SU-DHL-6 (cell line): ENCODE results near the gene SEC14L1.

Experiments used
- H2AFZ ChIP-seq: fragments of 200-600 bp; sonication (generic); 2 replicates; pipeline ENCODE4 v1.6.1; 2014; ENCODE audit warnings: low read depth, mild to moderate bottlenecking, moderate library complexity, mixed read lengths, antibody characterized with exemption, low read length; ENCODE audit not compliant: severe bottlenecking
- H3F3A ChIP-seq: fragments of 200-600 bp; shearing (Covaris generic); 2 replicates; pipeline ENCODE4 v1.6.0; 2016; ENCODE audit warnings: antibody characterized with exemption, mild to moderate bottlenecking; ENCODE audit not compliant: insufficient read depth
- H3K27ac ChIP-seq: fragments of 200-600 bp; sonication (generic); 2 replicates; pipeline ENCODE4 v1.5.1; 2016; ENCODE audit warnings: low read depth, mild to moderate bottlenecking, low read length, moderate library complexity, mixed read lengths
- H3K27me3 ChIP-seq: fragments of 200-600 bp; sonication (generic), shearing (Covaris generic); 2 replicates; pipeline ENCODE4 v1.6.0; 2014; ENCODE audit warnings: mild to moderate bottlenecking, low read length
- H3K36me3 ChIP-seq: fragments of 200-600 bp; sonication (generic); 2 replicates; pipeline ENCODE4 v1.6.1; 2014; ENCODE audit warnings: mild to moderate bottlenecking, low read length, mixed read lengths
- H3K4me2 ChIP-seq: fragments of 300-600, 200-600 bp; shearing (Covaris generic), sonication (generic); 2 replicates; pipeline ENCODE4 v1.6.0; 2014; ENCODE audit warnings: low read length, low read depth, mild to moderate bottlenecking; ENCODE audit not compliant: poor library complexity, severe bottlenecking
- H3K4me3 ChIP-seq: fragments of 200-600 bp; sonication (generic); 2 replicates; pipeline ENCODE4 v1.5.1; 2014; ENCODE audit warnings: antibody characterized with exemption, low read length, mild to moderate bottlenecking, mixed read lengths; ENCODE audit not compliant: insufficient read depth, poor library complexity, severe bottlenecking
- H3K79me2 ChIP-seq: fragments of 200-600 bp; sonication (generic); 2 replicates; pipeline ENCODE4 v1.6.1; 2014; ENCODE audit warnings: mild to moderate bottlenecking, low read length, moderate library complexity; ENCODE audit not compliant: insufficient read depth
- H3K9ac ChIP-seq: fragments of 200-600 bp; sonication (generic); 2 replicates; pipeline ENCODE4 v1.7.0; 2014; ENCODE audit warnings: mild to moderate bottlenecking, low read length
- H3K9me2 ChIP-seq: fragments of 200-600 bp; sonication (generic); replicated peaks from 2 replicates; pipeline ENCODE4 v1.6.1; 2014; ENCODE audit warnings: low read length; ENCODE audit not compliant: insufficient read depth
- H3K9me3 ChIP-seq: fragments of 200-600 bp; sonication (generic); 2 replicates; pipeline ENCODE4 v1.6.1; 2014; ENCODE audit warnings: low read length, mixed read lengths; ENCODE audit not compliant: insufficient read depth
- H4K20me1 ChIP-seq: fragments of 200-600 bp; sonication (generic); 2 replicates; pipeline ENCODE4 v1.6.1; 2014; ENCODE audit warnings: low read depth, mild to moderate bottlenecking, antibody characterized with exemption, low read length, moderate library complexity, mixed read lengths
- CTCF ChIP-seq: fragments of 200-600 bp; sonication (generic); IDR thresholded peaks from one replicate; pipeline ENCODE4 v1.5.1; 2017; ENCODE audit warnings: antibody characterized with exemption, mild to moderate bottlenecking, low read length, moderate library complexity; ENCODE audit not compliant: insufficient read depth, poor library complexity, severe bottlenecking
- EZH2phosphoT487 ChIP-seq: fragments of 200-600 bp; sonication (generic), shearing (Covaris generic); conservative IDR thresholded peaks from 2 replicates; pipeline ENCODE4 v1.6.1; 2018; ENCODE audit warnings: mild to moderate bottlenecking, antibody characterized with exemption, low read length, moderate library complexity, mixed read lengths

Gene SEC14L1

GRCh38 chr17:77222356-77222755, 81.6 kb downstream of the SEC14L1 start:
- H3K27me3 ChIP-seq, result no peaks in the 10 kb centered on the region
- no peak overlapping the region for H2AFZ ChIP-seq
- H3K79me2 ChIP-seq, result no peaks in the 10 kb centered on the region
- peaks cover 6% of the 10 kb centered on the region; the same call in 1 of the 2 replicates for H3K9me3 ChIP-seq
- no peaks in the 10 kb centered on the region for H4K20me1 ChIP-seq
- H3F3A ChIP-seq, result no peaks in the 10 kb centered on the region
- no peak for TF ChIP-seq EZH2phosphoT487
- TF ChIP-seq CTCF, result no peak
- no peaks in the 10 kb centered on the region for H3K36me3 ChIP-seq
- no peak overlapping the region for H3K4me2 ChIP-seq
- H3K27ac ChIP-seq, result no peak overlapping the region
- no peak overlapping the region for H3K9ac ChIP-seq
- H3K4me3 ChIP-seq, result no peak overlapping the region
- H3K9me2 ChIP-seq, result no peaks in the 10 kb centered on the region

DNA sequence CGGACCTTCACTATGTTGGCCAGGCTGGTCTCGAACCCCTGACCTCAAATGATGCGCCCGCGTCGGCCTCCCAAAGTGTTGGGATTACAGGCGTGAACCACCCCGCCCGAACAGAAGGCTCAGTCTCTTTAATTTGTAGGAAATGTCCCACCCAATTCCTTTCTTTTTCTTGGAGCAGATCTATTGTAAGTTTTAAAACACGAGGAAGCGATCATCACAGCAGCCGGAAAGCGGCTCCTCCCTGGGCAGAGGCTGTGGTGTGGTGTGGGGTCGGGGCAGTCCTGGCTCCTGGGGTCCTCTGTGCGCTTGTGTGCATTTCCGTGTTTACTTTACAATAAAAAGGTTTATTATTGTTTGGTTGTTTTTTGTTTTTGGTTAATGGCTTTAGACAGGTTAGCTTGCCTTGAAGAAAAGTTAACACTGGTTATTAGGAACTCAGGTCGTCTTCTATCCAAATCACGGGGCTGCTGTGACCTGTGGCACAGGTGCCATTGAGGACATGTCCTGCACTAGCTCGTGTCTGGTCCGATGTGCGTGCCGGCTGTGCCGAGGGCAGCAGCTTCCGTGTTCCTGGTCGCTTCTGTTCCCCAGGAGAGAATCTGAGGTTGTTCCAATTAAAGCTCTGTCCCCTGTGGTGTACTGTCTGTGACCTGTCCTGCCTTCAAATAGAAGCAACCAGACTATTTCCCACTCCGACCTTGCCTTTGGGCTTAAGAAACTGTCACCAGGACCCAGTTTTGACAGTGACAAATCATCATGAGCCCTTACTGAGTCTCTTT, 83.1 kb downstream of the SEC14L1 start:
- no peaks in the 10 kb centered on the region for H3K9me2 ChIP-seq
- H3K36me3 ChIP-seq, result no peaks in the 10 kb centered on the region
- H3K4me3 ChIP-seq, result no peak overlapping the region
- H3F3A ChIP-seq, result no peaks in the 10 kb centered on the region
- no peak overlapping the region for H2AFZ ChIP-seq
- TF ChIP-seq EZH2phosphoT487 (no peak), CTCF (no peak)
- H3K9me3 ChIP-seq, result peaks cover 6% of the 10 kb centered on the region; the same call in 1 of the 2 replicates
- H4K20me1 ChIP-seq, result no peaks in the 10 kb centered on the region
- H3K79me2 ChIP-seq, result no peaks in the 10 kb centered on the region
- H3K27me3 ChIP-seq, result no peaks in the 10 kb centered on the region
- H3K4me2 ChIP-seq, result no peak overlapping the region
- no peak overlapping the region for H3K9ac ChIP-seq
- H3K27ac ChIP-seq, result no peak overlapping the region

GRCh38 chr17:77225265-77225664, 84.5 kb downstream of the SEC14L1 start:
- TF ChIP-seq CTCF (no peak), EZH2phosphoT487 (no peak)
- Histone ChIP-seq H3K4me3 (no peak overlapping the region), H3K36me3 (no peaks in the 10 kb centered on the region), H4K20me1 (no peaks in the 10 kb centered on the region), H3K27me3 (no peaks in the 10 kb centered on the region), H3K79me2 (no peaks in the 10 kb centered on the region), H3F3A (no peaks in the 10 kb centered on the region), H3K9me3 (peaks cover 6% of the 10 kb centered on the region; the same call in 1 of the 2 replicates), H2AFZ (no peak overlapping the region), H3K9ac (no peak overlapping the region), H3K4me2 (no peak overlapping the region), H3K27ac (no peak overlapping the region), H3K9me2 (no peaks in the 10 kb centered on the region)
